ENCODE measurements around the gene CSF1R. TPM values are rescaled to one million over a fixed set of nuclear protein-coding genes. Genes with fewer than 3 reads are reported as not detected.

The CSF1R gene
- polyA plus RNA-seq, 1 of the 3 experiments (the other 2 are of a cell fraction): 0.25 TPM

GRCh38 chr5:150112201-150113046 lies 26.1 kb upstream of the CSF1R start (continued):
- TF ChIP-seq RFX5 (IDR thresholded peaks at IDR 0.05; ENCODE audit: low read length) (no peak), SMC3 (IDR thresholded peaks at IDR 0.05; ENCODE audit: low read depth, low read length) (no peak), TEAD4 (IDR thresholded peaks at IDR 0.05; ENCODE audit: borderline replicate concordance, insufficient read depth) (no peak), NFIC (IDR thresholded peaks at IDR 0.05; ENCODE audit: borderline replicate concordance) (peak; percentile 60), YY1 (IDR thresholded peaks at IDR 0.05; ENCODE audit: low read depth) (no peak), CHD2 (IDR thresholded peaks at IDR 0.05; ENCODE audit: low read length, partially characterized antibody) (no peak), EZH2phosphoT487 (IDR thresholded peaks at IDR 0.05; ENCODE audit: borderline replicate concordance, low read depth) (no peak), RAD21 (IDR thresholded peaks at IDR 0.05; ENCODE audit: low read length) (no peak), FOXJ3 (CRISPR knock-in tag; IDR thresholded peaks at IDR 0.05) (no peak)
- TF ChIP-seq, protein P1, sequence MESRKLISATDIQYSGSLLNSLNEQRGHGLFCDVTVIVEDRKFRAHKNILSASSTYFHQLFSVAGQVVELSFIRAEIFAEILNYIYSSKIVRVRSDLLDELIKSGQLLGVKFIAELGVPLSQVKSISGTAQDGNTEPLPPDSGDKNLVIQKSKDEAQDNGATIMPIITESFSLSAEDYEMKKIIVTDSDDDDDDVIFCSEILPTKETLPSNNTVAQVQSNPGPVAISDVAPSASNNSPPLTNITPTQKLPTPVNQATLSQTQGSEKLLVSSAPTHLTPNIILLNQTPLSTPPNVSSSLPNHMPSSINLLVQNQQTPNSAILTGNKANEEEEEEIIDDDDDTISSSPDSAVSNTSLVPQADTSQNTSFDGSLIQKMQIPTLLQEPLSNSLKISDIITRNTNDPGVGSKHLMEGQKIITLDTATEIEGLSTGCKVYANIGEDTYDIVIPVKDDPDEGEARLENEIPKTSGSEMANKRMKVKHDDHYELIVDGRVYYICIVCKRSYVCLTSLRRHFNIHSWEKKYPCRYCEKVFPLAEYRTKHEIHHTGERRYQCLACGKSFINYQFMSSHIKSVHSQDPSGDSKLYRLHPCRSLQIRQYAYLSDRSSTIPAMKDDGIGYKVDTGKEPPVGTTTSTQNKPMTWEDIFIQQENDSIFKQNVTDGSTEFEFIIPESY (IDR thresholded peaks at IDR 0.05; ENCODE audit: borderline replicate concordance, low read depth): no peak

DNA sequence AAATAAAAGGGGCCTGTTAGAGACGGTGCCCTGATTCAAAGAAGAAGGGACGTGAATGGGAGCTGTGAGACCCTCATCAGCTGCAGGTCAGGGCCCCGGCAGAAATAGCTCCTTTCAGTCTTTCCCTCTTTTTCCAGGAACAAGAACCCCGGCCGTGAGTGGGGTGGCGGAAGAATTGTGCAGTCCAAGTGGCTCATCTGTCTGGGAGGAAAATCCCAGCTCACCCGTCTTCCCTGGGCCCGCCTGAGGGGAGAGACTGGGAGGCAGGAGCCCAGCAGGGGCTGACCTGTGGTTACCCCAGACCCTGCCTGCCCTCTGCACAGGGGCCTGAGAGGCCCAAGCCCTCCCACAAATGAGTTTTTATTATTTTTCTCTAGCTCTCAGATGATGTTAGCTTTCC lies 24.8 kb upstream of the CSF1R start:
- CTCF ChIA-PET: interaction anchor here (0.8 to 2.3 kb wide), 5 partner anchors 8 to 258 kb away, joined by 3 to 10 read pairs (median 4); no protein-coding TSS in a partner anchor
- no peaks in the 10 kb centered on the region for H4K20me1 ChIP-seq (ENCODE audit: insufficient read depth)
- no peak overlapping the region for H2AFZ ChIP-seq (ENCODE audit: low read depth)
- H3K9me2 ChIP-seq: no peaks in the 10 kb centered on the region
- no peak overlapping the region for H3K4me2 ChIP-seq
- H3K79me2 ChIP-seq (ENCODE audit: insufficient read depth): no peaks in the 10 kb centered on the region
- H3K9ac ChIP-seq: no peak overlapping the region
- POLR2A ChIA-PET: interaction anchor here (0.7 to 2.2 kb wide), 2 partner anchors 11 to 111 kb away, joined by 3 to 8 read pairs; partner anchors contain the start of genes HMGXB3 and TIGD6
- TF ChIP-seq POLR2AphosphoS5 (IDR thresholded peaks at IDR 0.05; ENCODE audit: low read depth, low read length): no peak
- TF ChIP-seq EZH2phosphoT487 (IDR thresholded peaks at IDR 0.05; ENCODE audit: borderline replicate concordance, low read depth): no peak
- no peak for TF ChIP-seq CHD2 (IDR thresholded peaks at IDR 0.05; ENCODE audit: low read length, partially characterized antibody)
- TF ChIP-seq, protein P2, sequence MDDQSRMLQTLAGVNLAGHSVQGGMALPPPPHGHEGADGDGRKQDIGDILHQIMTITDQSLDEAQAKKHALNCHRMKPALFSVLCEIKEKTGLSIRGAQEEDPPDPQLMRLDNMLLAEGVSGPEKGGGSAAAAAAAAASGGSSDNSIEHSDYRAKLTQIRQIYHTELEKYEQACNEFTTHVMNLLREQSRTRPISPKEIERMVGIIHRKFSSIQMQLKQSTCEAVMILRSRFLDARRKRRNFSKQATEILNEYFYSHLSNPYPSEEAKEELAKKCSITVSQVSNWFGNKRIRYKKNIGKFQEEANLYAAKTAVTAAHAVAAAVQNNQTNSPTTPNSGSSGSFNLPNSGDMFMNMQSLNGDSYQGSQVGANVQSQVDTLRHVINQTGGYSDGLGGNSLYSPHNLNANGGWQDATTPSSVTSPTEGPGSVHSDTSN (IDR thresholded peaks at IDR 0.05): no peak
- WGBS (ENCODE audit: low lambda C conversion rate): 92% methylated on average over 6 of the region's 8 CpGs
- H3K27me3 ChIP-seq (ENCODE audit: insufficient read depth): no peaks in the 10 kb centered on the region
- H3F3A ChIP-seq (replicated peaks; ENCODE audit: insufficient read depth): no peaks in the 10 kb centered on the region
- peaks cover 12 to 49% of the 10 kb centered on the region in 2 experiments for H3K4me1 ChIP-seq (ENCODE audit: control insufficient read depth in 1 of 2, insufficient read depth in 2 of 2, low read depth in 1 of 2, low read length in 1 of 2)
- H3K9me3 ChIP-seq: no peaks in the 10 kb centered on the region
- no peak overlapping the region; a peak in 1 of 4 replicates for H3K27ac ChIP-seq (ENCODE audit: low read depth in 2 of 2, low read length in 1 of 2)
- peak; percentile 34 for DNase-seq
- peaks cover 5 to 21% of the 10 kb centered on the region in 2 experiments for H3K36me3 ChIP-seq (replicated peaks in 1 of 2; ENCODE audit: control insufficient read depth in 1 of 2, insufficient read depth in 2 of 2, low read length in 1 of 2)
- H3K4me3 ChIP-seq (ENCODE audit: low read depth in 2 of 2, low read length in 1 of 2): no peak overlapping the region
